ENCODE results near the gene CHRM2.

GRCh38 chr7:136950331-136950730 lies 81.9 kb downstream of the CHRM2 start:
- TF ChIP-seq, protein P1, sequence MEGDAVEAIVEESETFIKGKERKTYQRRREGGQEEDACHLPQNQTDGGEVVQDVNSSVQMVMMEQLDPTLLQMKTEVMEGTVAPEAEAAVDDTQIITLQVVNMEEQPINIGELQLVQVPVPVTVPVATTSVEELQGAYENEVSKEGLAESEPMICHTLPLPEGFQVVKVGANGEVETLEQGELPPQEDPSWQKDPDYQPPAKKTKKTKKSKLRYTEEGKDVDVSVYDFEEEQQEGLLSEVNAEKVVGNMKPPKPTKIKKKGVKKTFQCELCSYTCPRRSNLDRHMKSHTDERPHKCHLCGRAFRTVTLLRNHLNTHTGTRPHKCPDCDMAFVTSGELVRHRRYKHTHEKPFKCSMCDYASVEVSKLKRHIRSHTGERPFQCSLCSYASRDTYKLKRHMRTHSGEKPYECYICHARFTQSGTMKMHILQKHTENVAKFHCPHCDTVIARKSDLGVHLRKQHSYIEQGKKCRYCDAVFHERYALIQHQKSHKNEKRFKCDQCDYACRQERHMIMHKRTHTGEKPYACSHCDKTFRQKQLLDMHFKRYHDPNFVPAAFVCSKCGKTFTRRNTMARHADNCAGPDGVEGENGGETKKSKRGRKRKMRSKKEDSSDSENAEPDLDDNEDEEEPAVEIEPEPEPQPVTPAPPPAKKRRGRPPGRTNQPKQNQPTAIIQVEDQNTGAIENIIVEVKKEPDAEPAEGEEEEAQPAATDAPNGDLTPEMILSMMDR (IDR thresholded peaks at IDR 0.05): no peak
- TF ChIP-seq EP300 (IDR thresholded peaks at IDR 0.05) (no peak), POLR2A (IDR thresholded peaks at IDR 0.05) (no peak), POLR2AphosphoS5 (IDR thresholded peaks at IDR 0.05) (no peak)

Measured in sigmoid colon (tissue), 4 donors.